GM20431 (cell line): ENCODE results near the gene NFKB1.

Experiments
- in situ Hi-C: fragments of 300-500 bp; cut with MseI, MboI; formaldehyde crosslinking; loops from one replicate; pipeline ENCODE4 v1.15.0; 2020; ENCODE audit warnings: low sequenced_read_pairs; ENCODE audit not compliant: unreplicated experiment

Gene NFKB1

GRCh38 chr4:102494603-102495002 lies 6.6 kb upstream of the NFKB1 start:
- in situ Hi-C loops, result no loop called here

- in situ Hi-C loops, result no loop called here
Observed at GRCh38 chr4:102497986-102498385, 3.2 kb upstream of the NFKB1 start.

GRCh38 chr4:102500352-102500695 lies 835 bp upstream of the NFKB1 start:
- in situ Hi-C loops, result no loop called here

GRCh38 chr4:102501447-102501696 lies 213 bp downstream of the NFKB1 start:
- in situ Hi-C loops, result no loop called here

GRCh38 chr4:102502543-102502818 lies 1.3 kb downstream of the NFKB1 start:
- in situ Hi-C loops, result no loop called here

GRCh38 chr4:102503301-102503746 lies 2.2 kb downstream of the NFKB1 start:
- in situ Hi-C loops, result no loop called here

GRCh38 chr4:102503831-102504786 lies 3.0 kb downstream of the NFKB1 start:
- in situ Hi-C loops, result no loop called here

GRCh38 chr4:102504941-102505340 lies 3.8 kb downstream of the NFKB1 start:
- in situ Hi-C loops, result no loop called here

GRCh38 chr4:102505708-102506107 lies 4.5 kb downstream of the NFKB1 start:
- in situ Hi-C loops, result no loop called here

GRCh38 chr4:102506523-102506922 lies 5.4 kb downstream of the NFKB1 start:
- in situ Hi-C loops, result no loop called here

GRCh38 chr4:102511830-102512605 lies 10.9 kb downstream of the NFKB1 start:
- in situ Hi-C loops, result no loop called here

- in situ Hi-C loops, result no loop called here
Observed at GRCh38 chr4:102514298-102514964, 13.3 kb downstream of the NFKB1 start.

GRCh38 chr4:102517753-102518152 lies 16.6 kb downstream of the NFKB1 start:
- in situ Hi-C loops, result no loop called here

GRCh38 chr4:102518703-102519131 lies 17.6 kb downstream of the NFKB1 start:
- in situ Hi-C loops, result no loop called here

GRCh38 chr4:102519925-102520324 lies 18.8 kb downstream of the NFKB1 start:
- in situ Hi-C loops, result no loop called here

- in situ Hi-C loops, result no loop called here
Observed at GRCh38 chr4:102521570-102521969, 20.4 kb downstream of the NFKB1 start.

GRCh38 chr4:102522031-102522440 lies 20.9 kb downstream of the NFKB1 start:
- in situ Hi-C loops, result no loop called here

- in situ Hi-C loops, result no loop called here
Observed at GRCh38 chr4:102524691-102525090, 23.5 kb downstream of the NFKB1 start.

- in situ Hi-C loops, result no loop called here
Observed at GRCh38 chr4:102525097-102525496, 23.9 kb downstream of the NFKB1 start.

GRCh38 chr4:102525504-102525903 lies 24.3 kb downstream of the NFKB1 start:
- in situ Hi-C loops, result no loop called here

- in situ Hi-C loops, result no loop called here
Observed at GRCh38 chr4:102526532-102526931, 25.4 kb downstream of the NFKB1 start.
